HuH-7.5 (cell line): Measurements from ENCODE around the gene PNMA8C.
"Not testable (repeated sequence)": the region's sequence is repeated elsewhere in the genome, so short reads cannot be mapped to it uniquely, and the experiment has no call there.

Experiments used
- DNase-seq: peaks from one replicate; pipeline ENCODE4 v3.0.0; 2011; ENCODE audit warnings: low spot score

PNMA8C gene

DNA sequence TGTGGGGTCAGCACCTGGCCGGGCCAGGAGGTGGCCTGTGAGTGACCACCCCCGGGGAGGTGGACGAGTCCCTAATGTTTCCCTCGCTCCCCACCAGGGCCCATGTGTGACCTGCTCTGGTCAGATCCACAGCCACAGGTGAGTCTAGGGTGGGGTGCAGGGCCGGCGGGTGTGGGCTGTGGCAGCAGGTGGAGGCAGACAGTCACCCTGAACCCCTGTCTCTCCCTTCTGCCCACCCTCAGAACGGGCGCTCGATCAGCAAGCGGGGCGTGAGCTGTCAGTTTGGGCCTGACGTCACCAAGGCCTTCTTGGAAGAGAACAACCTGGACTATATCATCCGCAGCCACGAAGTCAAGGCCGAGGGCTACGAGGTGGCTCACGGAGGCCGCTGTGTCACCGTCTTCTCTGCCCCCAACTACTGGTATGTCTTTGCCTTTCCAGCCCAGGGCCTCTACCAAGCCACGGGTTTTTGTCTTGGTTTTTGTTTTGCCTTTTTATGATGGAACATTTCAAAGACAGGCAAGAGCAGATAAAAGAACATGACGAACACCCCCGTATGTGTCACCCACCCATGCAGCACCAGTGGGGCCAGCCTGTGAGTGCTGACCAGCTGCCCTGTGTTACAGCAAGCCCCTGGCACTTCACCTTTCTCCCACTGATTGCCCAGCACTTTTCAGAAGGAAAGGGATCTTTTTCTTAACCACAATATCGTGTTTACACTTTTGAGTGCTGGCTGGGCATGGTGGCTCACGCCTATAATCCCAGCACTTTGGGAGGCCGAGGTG is 40.2 kb downstream of the PNMA8C start:
- no peak for DNase-seq

- no peak for DNase-seq
Observed at GRCh38 chr19:46387713-46388130, 41.0 kb downstream of the PNMA8C start.

DNA sequence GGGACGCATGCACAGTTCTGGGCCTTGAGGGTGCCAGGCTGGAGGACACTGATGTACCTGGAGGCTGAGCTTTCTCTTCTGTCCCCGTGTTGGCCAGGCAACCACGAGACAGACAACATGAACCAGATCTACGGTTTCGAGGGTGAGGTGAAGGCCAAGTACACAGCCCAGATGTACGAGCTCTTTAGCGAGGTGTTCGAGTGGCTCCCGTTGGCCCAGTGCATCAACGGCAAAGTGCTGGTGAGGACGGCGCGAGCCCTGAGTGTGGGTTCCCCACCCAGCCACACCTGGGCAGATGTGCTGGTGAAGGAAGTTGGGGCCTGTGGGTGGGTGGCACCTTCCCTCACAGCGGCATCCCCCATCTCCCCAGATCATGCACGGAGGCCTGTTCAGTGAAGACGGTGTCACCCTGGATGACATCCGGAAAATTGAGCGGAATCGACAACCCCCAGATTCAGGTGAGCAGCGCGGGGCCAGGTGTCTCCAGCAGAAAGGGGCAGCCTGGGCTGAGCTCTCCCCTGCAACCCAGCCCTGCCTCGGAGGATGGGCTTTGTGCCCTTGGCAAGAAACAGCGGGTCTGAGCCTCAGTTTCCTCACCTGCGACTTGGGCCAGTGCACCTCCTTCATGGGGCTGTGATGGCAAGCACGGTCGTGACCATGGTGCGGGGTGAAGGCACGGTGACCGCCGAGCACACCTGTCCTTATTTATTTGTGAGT is 41.6 kb downstream of the PNMA8C start:
- no peak for DNase-seq

- no peak for DNase-seq
Observed at GRCh38 chr19:46386151-46386550, 42.6 kb downstream of the PNMA8C start.

GRCh38 chr19:46385636-46386035 is 43.1 kb downstream of the PNMA8C start:
- no peak for DNase-seq

- no peak for DNase-seq
Observed at GRCh38 chr19:46384396-46384795, 44.3 kb downstream of the PNMA8C start.

GRCh38 chr19:46383846-46384245 is 44.9 kb downstream of the PNMA8C start:
- no peak for DNase-seq

- DNase-seq = no peak
Observed at GRCh38 chr19:46383171-46383815, 45.4 kb downstream of the PNMA8C start.

GRCh38 chr19:46381756-46382345 is 46.9 kb downstream of the PNMA8C start:
- DNase-seq = no peak

GRCh38 chr19:46381346-46381745 is 47.4 kb downstream of the PNMA8C start:
- no peak for DNase-seq

GRCh38 chr19:46380690-46381089 is 48.0 kb downstream of the PNMA8C start:
- DNase-seq = no peak

- DNase-seq = no peak
Observed at GRCh38 chr19:46378268-46378667, 50.5 kb downstream of the PNMA8C start.

GRCh38 chr19:46376241-46377153 is 52.2 kb downstream of the PNMA8C start:
- DNase-seq = no peak

- not testable (repeated sequence) for DNase-seq
Observed at GRCh38 chr19:46375476-46376067, 53.2 kb downstream of the PNMA8C start.
